Measurements from ENCODE around the gene ADAMTS12.

Gene ADAMTS12

DNA sequence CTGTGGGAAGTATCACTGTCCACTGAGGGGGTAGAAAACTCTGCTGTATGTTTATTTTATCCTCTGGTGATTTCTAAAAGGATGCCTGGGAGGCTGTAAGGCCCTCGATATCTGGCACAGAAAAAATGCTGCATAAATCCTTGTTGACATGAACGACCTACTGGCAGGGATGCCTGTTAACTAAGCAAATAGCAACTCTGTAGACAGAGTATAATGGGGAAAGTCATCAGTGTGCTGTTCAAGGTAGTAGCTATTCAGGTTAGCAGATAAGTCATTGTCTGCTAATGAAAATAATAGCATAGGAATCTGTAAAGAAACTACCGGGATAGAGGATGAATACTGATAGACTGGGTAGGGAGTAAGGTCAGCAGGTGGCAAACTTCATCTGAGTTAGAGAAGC lies 256.2 kb downstream of the ADAMTS12 start:
- no peak for DNase-seq

DNA sequence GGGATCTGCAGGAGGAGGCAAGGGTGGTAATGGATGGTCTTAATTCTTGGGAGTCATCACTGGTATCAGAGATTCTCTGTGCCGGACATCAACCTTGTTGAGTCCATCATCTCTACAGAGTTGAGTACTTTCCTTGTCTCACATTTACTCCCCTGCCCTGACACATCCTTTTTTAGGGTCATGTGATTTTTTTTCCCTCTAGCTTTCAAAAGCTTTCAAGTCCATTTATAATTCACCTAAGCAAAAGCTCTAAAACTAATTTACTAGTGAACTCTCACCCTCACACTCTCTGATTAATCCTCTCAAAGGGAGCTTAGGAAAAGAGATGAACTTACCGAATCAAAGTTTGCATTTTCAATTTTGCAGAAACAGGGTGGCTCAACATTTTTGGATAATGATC lies 258.1 kb downstream of the ADAMTS12 start:
- no peak for DNase-seq

DNA sequence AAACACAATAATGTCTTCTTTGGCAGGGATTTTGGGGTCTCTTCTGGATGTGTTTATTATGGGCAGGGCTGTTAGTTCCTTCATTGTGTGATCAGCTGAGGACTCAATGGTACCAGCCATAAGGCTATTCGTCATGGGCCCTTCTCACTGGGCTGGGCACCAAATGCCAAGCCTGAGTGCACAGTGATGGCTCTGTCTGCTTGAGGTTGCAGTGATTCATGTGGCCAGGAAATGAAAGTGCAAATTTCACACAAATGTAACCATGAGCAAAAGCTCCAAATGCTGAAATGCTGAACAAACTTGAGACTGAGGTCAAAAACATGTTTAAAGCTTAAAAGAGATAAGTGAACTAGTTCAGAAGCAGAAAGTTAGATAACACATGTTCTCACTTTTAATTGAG lies 260.0 kb downstream of the ADAMTS12 start:
- DNase-seq, result no peak

DNA sequence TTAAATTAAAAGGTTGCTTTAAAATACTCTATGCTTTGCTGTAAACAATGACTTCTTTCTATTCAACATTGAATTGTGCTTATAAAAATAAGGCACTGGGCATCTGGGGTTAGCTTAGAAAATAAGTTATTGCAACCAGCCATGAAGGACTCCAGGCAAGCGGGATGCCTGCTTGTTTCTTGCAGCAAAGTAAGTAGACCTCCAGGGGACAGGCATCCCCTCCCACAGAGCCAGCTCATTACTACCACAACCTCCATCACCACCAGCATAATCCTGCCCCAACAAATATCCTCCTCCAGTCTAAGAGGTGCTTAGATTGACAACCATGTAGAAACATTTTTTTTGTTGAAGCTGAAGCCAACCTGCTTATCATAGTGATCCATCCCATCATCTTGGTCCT lies 260.7 kb downstream of the ADAMTS12 start:
- no peak for DNase-seq

DNA sequence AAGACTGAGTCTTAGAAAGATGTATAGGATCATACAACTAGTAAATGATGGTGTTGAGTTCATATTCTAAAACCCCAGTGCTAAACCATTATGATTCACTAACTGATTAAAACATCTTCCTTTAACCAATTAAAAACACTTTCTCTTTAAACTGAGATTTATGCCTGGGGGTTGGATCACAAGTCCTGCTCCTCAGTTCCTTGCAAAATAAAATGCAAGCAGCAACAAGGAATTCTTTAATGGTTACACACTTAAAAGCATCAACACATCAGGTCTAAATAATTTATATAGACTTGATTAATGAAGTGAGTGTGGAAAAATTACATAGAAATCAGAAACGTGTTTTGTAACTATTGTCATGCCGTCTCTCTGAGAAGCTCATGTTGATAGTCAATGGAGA lies 261.8 kb downstream of the ADAMTS12 start:
- no peak for DNase-seq

DNA sequence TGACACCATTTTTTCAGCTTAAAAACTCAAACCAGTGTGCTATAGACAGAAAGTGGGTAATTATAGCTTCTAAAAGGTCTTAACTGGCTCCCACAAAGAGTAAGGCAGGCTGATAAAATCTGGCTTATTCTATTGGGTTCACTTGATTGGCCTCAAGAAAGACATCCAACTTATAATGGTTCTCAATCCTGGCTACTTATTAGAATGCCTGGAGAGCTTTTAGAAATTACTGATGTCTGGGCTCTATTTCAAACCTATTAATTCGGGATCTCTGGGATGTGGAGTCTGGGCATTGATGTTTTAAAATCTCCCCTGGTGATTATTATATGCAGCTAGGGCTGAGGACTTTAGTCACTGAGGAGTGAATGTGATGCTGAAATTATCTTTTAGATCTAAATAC lies 263.0 kb downstream of the ADAMTS12 start:
- DNase-seq, result no peak

DNA sequence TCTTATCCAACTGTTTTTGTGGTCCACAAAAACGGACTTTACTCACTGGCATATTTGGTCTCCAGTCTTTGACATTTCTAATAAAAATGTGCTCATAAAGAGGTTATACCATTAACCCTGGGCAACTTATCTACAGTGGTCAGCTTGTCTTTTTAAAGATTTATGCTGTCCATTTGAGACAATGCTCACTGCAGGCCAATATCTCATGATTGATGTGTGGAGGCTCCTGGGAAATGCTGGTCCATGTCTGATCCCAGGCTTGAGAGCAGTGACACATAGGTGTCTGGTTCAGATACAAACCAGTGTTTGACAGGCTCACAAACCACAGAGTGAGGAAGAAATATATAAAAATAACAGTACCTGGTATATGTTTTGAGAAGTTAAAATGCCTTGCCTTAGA lies 270.3 kb downstream of the ADAMTS12 start:
- DNase-seq, result no peak

DNA sequence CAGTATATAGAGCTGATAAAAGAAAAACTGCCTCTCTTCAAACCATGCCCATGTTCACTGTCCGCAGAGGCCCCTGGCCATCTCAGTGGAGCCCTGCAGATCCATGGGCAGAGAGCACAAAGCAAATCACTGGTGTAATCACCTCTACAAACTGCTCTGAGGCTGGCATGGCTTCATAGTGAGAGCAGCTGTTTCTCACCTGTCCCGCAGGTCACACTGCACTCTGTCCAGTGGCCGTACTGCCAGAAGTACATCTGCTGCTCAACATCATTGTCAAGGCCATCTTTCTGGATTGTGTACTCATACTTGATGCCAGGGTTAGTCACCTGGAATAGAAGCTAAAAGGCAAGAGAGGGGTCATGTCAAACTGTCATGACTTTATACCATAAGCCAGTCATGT lies 277.8 kb downstream of the ADAMTS12 start:
- DNase-seq, result no peak

DNA sequence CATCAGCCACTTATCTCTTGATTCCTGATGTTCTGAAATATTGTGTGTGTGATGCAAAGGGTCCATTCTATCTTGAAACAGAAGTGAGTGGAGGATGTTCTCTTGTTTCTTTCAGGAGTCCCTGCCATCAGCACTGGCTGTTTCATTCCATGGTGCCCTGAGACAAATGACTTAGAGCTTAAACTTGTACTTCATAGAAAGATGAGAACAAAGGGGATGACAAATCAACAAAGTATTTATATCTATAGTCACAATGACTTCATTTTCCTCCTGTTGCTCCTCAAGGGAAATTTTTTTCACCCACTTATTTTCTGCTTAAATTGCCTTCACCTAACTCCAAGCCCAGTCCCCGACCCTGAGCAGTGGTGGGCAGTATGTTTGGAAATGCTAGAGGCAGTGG lies 279.4 kb downstream of the ADAMTS12 start:
- no peak for DNase-seq

DNA sequence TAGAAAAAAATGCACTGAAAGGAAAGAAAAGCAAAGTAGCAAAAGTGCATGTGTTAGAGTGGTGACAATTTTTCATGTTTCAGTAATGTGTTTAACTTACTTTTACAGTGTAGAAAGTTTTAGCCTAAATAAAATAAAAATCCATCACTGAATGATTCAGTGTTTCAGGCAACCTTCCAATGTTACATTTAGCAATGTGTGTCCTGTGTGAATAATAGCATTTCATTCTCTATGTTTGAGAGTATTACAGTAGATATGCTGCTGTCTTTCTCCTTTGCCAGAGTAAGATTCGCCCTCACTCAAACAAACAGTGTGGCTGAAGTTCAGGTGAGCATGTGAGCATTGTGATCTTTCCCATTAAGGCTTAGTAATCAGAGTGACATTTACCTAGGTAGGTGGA lies 279.9 kb downstream of the ADAMTS12 start:
- no peak for DNase-seq

DNA sequence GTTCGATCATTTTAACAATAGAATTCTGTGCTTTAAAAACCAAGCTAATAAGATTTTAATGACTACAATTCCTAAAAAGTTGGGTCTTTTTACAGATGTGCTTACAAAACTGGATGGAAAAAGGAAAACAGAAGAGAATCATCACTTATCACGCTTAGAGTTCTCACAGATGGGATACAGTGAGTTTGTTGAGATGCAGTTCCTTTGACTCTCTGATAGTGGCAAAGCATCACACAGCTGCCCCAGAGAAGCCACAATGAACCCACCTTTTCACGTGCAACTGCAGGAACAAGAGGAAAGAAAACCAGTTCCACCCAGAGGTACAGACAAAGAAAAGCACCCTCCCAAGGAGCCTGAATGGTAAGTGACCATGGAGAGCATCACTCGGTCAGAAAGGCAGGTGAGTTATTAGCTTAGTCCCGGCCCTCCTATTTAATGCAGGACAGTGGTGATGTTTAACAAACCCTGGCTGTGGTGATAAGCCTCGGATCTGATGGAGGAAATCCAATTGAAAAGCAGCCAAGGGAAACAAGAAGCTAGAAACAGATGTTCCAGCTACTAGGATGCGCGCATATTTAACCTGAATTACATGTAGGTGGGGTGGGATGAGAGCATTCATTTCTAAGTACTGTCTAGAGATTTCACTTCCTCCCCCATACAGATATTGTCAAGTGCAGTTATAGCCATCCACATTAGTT lies 283.3 kb downstream of the ADAMTS12 start:
- no peak for DNase-seq

DNA sequence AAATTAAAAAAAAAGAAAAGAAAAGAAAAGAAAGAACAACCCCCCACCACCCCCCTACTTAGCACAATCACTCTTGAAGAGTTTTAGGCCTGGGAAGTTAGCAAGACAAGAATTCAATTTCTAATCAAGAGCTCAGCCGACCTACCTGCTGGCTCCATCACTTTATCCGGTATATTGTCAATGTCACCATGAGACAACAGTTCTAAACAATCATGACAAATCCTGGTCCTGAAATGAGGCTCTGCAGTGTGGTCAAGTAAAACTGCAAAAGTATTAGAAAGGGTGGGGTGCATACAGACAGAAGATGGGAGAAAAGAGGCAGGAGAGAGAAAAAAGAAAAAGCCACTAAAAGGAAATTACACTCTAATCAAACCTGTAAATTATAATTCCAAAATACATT lies 287.3 kb downstream of the ADAMTS12 start:
- DNase-seq, result no peak

DNA sequence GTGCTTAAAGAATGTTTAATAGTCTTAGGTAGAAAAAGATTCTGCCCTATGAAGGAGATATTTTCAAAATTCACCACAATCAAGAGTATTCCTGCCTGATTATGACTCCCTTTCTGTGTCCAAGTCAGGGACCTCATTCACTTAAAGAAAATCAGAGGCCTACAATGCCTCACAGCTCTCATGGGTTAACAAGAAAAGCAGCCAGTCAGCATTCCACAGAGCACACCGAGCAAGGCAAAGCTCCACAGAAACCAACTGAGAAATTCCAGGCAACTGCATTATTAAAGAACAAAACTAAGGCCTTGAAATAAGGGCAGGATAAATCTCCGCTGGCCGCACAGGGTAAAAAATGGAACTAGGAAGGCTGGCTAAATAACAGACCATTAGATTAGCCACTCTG lies 289.9 kb downstream of the ADAMTS12 start:
- no peak for DNase-seq

DNA sequence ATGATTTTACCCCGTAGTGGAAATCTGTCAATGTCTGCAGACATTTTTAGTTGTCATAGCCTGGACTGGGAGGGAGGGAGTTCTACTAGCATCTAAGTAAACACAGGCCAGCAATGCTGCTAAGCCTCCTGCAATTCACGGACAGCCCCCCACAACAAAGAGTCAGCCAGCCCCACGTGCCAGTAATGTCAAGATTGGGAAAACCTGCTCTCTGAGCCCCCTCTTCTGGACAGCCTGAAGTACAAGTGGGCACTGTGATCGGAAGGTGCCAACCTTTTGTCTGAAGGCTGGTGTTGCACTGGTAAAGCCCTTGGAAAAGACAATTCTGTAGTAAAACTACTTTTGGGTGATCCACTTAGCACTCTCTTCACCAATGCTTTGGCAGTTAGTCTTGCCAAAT lies 296.5 kb downstream of the ADAMTS12 start:
- DNase-seq, result no peak

DNA sequence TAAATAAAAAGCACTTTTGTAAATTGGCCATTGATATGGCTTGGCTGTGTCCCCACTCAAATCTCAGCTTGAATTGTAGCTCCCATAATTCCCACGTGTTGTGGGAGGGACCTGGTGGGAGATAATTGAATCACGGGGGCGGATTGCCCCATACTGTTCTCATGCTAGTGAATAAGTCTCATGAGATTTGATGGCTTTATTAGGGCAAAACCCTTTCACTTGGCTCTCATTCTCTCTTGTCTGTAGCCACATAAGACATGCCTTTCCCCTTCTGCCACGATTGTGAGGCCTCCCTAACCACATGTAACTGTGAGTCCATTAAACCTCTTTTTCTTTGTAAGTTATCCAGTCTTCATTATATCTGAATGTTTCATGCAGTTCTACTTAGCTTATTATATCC lies 297.8 kb downstream of the ADAMTS12 start:
- no peak for DNase-seq

DNA sequence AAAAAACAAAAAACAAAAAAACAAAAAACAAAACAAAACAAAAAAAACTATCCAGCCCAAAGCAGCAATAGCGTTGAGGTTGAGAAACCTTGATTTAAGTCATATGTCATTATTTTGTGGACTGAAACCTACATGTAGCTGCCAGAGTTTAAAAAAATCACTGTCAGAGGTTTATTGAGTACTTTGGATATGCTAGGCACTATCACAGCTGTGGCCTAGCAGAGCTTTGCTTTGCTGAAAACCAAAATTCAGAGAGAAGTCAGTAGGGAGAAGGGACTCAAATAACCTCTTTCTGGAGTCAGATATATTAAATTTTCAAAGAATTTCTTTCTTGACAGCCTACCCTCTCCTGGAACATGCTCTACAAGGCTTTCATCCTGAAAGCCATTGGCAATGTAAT lies 299.5 kb downstream of the ADAMTS12 start:
- no peak for DNase-seq

DNA sequence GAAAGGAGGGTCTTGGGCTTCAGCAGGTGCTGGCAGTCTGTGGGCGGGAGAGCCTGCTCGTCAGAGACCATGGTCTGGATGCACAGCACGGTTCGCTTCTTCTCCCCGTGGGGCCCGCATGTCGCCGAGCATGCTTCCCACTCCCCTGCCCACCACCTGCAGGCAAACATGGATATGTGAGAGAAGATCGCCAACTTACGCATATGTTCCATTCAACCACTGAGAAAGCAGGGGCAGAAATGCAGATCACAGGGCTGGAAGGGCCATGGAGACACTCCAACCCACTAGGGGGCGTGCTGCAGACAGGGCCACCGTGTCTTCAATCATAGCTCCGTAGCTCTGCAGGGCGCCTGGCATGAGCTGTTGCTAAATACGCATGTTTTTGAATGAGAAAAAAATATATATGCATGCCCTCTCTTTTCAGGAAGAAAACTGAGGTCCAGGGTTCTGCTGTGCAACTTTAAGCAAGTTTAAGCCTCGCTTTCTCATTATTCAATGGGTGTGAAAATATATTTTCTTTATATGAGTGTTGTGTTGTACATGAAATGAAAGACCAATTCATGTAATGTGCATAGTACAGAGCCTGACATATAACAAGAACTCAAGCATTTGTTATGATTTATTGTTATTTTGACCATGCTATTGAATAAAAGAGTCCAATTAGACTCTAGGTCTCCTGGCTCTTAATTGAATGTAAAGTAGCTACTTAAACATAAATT lies 303.0 kb downstream of the ADAMTS12 start:
- peak; percentile 31 for DNase-seq

DNA sequence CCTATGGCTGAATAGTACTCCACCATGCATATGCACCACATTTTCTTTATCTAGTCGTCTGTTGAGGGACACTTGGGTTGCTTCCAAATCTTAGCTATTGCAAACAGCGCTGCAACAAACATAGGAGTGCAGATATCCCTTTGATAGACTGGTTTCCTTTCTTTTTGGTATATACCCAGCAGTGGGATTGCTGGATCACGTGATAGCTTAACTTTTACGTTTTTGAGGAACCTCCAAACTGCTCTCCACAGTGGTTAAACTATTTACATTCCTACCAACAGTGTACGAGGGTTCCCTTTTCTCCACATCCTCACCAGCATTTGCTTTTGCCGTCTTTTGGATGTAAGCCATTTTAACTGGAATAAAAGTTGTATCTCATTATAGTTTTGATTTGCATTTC lies 308.5 kb downstream of the ADAMTS12 start:
- DNase-seq, result no peak

DNA sequence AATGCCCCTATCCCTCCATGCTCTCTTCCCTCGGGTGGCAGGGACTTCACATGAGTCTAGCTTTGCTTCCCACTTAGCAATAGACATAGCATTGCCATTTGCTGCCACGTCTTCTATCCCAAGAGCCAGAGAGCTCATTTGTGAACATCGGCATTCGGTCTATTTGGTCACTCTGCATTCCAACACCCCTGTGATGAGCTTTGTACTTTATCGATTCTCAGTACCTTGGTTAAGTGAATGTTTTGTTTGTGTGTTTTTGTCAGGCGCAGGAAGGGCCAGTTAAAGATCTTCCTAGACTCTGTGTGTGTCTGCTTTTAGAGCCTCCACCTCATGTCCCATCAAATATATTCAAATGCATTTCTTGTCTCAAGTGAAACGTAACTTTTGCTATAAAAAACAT lies 309.4 kb downstream of the ADAMTS12 start:
- DNase-seq, result no peak

DNA sequence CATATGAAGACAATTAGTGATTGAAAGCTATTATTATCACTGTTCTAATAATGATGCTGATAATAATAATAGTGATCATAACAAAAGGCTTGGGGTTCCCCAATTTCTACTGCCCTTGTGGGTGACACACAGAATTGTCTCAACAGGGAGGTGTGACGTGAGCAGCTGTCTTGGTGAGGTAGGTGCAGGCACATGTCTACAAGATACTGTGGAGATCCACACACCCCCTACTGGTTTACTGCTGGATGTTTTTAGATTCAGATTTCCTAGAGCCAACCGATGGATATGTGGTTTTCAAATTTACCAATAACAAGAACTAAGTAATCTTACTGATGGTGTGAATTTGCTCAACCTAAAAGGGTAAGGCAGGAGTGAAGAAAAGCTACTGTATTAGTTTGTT lies 312.0 kb downstream of the ADAMTS12 start:
- DNase-seq, result no peak

DNA sequence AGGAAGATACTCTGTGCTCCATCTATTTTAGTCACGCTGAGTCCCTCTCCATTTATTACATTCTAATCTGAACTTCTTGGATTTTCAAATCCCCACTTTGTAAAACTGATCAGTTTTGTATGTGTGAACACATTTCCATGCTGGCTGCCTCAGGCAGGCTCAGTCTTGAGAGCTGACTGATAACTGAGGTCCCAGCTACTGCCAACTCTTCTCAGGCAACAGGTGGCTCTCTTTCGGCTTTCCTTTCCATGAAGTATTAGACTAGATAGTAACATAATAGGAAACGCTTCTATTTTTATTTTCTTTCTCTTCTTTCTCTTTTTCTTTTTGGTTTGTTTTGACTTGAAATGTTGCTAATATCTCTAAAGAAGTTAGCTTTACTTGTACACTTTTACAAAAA lies 312.6 kb downstream of the ADAMTS12 start:
- DNase-seq, result no peak

DNA sequence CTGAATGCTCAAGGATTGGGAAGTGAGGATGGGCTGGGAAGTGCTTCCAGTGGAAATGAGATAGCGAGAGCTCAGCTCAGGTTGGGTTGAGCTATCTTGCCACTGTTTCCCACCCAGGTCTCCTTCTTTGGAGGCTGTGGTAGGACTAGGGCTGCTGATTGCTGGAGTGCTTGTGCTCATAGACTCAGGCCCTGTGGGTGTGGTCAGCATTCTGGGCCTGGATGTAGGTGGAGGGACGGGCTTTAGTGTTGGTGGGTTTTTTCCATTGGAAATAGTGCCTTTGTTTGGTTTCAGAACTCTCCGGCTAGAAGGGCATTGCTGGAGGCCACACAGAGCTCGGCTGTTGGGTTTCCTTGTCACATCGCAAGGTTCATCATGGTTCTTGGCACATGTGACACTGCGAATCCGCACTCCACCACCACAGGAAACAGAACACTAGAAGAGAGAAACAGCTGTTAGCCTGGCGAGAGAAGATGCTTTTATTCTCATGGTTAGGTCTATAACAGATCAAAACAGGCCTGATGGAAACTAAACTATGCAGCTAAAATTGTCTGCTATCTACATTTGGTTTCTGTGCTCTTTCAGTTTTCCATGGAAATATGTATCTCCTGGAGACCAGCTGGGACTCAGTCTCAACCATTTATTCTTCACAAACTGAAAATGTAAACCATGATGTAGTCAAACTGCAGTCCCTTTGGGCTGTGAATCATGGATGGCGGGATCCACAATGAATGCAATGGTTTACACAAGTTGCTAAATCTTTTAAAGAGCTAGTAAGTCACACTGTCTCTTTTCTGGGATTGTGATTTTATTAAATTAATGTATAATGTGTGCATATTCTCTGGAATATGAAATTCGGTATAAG lies 314.8 kb downstream of the ADAMTS12 start:
- no peak for DNase-seq

DNA sequence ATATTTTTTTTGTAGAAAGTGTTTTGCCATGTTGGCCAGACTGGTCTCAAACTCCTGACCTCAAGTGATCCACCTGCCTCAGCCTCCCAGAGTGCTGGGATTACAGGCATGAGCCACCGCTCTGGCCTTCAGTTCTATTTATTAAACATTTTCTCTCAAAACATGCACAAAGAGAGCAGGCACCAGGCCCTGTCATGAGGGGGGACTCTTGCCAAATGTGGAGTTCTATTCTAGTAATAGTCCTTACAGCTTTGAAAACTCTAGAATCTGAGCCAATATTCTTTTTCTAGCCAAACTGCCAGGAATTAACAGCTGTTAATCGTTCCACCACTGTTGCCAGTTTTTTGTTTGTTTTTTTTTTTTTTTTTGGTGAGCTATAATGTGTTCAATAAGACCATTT lies 326.5 kb downstream of the ADAMTS12 start:
- DNase-seq, result peak; percentile 9

Measured in NCI-H1694 treated with DMSO at 0.1 percent for 48 hours (cell line).